Fibroblast of gingiva (primary cell): ENCODE measurements around the gene PTPRG.
A peak's percentile ranks its signal among the peaks of the same experiment; 100 is the strongest.

Experiments
- DNase-seq: peaks from one replicate; pipeline ENCODE4 v3.0.0-alpha.2; 2011; ENCODE audit warnings: low read depth

Gene PTPRG

DNA sequence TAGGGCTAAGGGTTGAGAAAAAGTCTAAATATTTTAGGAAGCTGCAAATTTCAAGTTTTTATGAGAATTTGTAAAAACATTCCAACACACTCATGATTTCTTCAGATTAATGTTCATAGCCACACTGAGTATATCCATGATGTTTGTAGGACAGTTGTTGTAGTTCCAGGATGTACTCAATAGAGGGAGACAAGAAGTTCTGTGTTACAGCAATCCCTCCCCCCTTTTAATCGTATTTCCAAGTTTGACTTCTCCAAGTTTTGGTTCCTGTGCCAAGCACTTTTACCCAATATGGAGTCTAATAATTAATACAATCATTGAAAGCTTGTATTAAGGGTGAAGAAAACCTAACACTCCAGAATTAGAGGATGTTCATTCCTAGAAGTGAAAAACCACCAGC is 668.5 kb downstream of the PTPRG start:
- DNase-seq = no peak

DNA sequence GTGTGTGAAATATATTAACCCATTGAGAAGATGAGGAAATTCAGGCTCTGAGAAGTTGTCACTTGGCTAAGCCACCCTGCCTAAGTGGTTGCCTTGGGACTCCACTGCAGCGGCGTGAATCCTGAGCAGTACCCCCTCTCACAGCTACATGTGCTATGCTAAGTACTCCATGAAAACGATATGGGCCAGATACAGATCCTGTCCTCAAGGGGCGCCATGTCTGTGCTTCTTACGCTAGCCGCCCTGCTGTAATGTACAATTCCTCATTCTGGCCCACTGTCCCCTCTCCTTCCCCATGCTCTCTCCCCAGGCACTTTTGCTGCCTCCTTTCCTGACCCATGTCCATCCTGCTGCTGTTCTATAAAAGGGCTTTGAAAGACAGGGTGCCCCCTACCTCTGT is 671.7 kb downstream of the PTPRG start:
- DNase-seq = no peak

DNA sequence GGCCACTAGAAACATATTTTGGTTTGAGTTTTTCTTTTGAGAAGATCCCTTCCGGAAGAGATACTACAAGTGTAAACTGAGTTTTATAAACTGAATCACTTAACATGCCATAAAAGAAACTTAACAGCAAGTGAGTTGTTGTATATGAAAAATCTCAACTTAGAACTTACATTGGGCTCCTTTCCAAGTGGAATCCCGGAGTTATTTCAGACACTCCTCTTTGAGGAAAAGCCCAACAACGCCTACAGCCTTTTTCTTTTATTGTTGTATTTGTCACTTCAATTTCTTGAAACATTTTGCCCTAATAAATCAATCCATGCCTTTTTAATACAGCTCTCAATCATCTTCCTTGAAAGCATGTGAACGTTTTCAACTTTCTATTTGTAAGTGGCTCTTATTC is 674.6 kb downstream of the PTPRG start:
- no peak for DNase-seq

DNA sequence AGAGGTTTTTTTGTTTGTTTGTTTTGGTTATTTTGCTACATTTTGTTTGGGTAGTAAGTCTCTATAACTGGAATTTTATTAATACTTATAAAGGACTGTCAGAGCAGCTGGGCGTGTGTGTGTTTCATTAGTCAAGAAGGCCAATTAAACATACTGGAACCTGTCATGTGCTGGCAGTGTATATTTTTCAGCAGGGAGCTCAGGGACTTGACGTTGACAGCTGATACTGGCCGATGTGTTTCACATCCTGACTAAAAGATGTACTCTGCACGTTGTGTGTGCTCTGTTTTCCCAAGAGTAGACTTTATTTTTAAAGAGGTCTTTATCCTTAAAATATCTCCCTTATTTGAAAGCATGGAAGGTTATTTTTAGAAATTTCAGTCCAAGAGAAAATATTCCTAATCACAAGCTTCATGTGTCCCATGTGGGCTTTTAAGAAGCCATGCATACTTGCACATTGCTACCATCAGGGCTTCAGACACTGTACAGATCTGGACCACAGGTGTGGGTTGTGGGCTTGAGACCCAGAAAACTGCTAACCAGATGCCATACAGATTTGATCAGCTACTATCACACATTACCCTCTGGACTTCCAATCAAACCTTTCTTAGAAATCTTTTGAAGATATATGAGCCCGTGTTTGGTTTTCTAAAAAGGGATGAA is 676.0 kb downstream of the PTPRG start:
- DNase-seq = no peak

DNA sequence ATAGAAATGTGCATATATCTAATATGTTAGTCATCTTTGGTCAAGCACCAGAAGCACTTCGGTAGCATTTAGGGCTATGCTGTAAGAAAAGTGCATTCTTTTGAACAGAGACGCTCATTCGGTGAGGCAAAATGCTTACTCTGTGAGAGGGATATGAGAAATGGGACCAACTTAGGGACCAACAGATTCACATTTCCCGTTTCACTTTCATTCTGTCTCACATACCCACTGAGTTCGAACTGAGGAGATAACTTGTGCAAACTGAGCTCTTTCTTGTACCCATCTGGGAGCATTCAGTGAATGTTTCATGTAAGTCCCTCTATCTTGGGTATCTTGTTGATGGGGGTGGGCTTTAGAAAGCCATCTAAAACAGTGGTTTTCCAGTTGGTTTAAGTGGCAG is 676.6 kb downstream of the PTPRG start:
- DNase-seq = no peak

DNA sequence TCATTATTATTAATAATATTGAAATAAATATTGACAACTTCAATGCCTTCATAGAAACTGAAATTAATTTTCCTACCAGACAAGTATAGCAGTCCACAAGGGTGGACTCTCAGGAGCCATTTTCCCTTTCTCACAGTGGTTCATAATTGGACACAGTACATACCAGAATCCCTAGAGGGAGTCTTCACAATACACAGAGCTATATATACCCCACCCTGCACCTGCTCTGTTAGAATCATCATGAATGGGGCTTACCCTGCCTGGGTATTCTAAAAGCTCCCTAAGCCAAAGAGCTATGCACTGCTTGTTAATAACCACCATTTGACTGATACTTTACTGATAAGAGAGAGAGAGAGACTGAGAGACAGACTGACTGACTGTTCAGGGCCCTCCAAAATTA is 677.1 kb downstream of the PTPRG start:
- DNase-seq = no peak

DNA sequence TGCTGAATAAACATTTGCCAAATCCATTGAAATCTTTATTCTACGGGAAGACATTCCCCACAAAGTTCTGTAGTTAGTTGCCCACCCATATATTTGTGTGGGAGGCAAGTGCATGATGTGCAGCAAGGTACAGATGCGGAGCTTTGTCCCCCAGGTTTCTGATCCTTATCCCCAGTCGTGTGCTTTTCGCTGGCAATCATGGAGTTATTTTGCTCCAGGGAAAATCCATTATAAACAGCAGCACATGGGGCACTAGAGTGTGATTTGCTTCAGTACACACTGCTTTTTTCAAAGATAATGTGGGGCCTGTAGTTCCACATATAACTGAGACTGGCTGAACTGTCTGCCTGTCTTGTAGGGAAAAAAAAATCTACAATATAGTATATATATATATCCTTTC is 679.9 kb downstream of the PTPRG start:
- no peak for DNase-seq

DNA sequence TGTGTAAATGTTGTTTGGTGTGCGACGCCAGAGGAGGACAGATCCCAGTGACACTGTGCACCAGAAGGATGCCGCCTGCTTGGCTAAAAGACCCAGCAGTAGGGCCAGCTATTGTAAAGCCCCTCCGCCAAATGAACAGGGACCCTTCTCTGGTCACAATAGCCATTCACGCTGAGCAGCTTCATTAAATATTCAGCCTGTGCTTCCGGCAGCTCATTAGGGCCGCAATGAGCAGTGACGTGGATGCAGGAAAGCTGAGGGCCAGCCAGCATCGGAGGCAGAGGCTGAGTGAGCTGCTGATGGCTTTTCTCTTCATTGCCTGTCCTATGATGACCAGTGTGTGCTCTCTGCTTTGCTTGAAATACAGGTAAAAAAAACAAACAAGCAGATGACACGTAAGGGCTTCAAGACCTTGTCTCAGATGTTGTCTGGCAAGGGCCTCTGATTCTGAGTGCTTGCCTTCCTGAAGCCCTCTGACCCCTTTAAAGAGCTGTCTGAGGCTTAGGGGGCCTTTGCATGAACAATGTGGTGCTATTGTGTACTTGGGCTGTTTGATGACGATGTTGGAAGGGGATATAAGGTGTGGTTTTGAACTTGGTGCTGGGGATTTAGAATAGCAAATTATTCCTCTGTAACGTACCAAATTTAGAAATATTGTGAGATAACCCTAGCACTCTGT is 681.6 kb downstream of the PTPRG start:
- DNase-seq = no peak

DNA sequence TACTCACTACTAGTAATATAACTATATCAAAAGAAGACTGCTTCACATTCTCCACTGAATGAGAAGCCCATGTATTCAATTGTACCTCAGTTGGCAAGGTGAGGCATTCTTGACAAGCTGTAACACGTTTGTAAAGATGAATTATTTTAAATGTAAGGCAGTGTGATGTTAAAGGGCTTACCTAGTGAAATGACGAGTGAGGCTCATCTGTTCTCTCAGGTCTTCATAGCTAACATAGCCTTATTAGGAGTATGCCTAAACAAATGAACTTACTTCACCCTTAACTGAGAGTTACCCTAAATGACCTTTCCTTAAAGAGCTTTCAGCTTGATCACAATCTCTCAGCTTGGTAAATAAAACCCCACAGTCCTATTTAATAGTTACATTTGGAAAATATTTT is 684.7 kb downstream of the PTPRG start:
- no peak for DNase-seq

DNA sequence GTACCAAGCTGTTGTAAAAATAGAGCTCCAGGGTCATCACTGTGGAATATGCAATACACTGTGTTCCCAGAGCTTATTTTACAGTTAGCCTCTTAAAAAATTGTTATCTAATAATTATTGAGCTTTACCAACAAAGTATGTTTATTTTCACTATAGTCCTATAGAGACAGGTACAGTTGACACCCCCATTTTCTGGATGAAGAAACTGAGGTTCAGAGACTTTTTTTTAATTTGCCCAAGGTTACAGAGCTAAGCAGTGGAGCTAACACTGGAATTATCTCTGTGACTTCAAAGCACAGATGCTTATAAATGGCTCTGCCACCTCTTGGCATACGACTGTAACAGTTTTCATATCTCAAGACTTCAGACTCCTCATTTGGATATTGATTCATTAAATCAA is 685.6 kb downstream of the PTPRG start:
- no peak for DNase-seq

DNA sequence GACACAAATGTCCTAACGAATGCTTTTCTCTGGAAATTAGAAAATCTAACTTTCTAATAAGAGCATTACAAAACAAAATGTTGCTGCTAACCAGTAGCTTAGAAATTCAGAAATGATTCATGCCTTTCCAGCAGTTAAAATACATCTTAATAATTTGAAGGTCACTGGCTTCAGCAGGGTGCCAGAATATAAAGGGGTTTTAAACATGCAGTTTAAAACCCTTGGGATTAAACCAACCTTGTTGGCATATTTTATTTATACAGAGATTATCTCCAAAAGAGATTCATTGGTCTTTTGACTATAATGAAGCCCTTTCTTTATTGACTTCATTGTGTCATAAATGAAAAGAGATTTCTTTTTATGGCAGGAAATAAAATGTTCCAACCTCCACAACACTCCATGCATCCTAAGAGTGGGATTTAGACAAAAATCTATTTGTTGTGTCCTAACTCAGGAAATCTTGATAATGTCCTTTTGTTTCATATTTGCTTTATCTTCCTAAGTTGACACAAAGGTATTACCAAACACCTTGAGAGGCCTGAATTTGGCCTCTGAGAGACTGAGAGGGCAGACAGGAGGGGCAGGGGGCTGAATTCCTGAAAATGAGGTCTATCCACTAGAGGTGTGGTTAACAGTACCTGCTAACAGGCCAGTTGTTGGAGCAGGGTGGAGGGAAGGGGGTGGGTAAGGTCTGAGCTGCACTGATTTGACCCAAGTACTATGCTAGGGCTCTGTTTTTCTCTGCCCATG is 687.5 kb downstream of the PTPRG start:
- no peak for DNase-seq

DNA sequence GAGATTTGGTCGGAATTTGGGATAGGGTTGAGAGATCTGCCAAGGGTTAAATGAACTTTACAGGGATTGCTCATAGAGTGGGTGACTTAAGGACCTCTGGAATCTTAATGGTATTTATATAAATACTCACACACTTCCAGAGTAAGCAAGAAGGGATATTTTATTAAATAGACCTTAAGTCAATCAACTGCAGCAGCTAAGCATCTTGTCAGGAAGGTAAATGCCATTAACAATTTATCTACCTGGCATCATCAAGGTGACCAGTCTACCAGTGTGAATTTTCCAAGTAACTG is 688.1 kb downstream of the PTPRG start:
- no peak for DNase-seq

DNA sequence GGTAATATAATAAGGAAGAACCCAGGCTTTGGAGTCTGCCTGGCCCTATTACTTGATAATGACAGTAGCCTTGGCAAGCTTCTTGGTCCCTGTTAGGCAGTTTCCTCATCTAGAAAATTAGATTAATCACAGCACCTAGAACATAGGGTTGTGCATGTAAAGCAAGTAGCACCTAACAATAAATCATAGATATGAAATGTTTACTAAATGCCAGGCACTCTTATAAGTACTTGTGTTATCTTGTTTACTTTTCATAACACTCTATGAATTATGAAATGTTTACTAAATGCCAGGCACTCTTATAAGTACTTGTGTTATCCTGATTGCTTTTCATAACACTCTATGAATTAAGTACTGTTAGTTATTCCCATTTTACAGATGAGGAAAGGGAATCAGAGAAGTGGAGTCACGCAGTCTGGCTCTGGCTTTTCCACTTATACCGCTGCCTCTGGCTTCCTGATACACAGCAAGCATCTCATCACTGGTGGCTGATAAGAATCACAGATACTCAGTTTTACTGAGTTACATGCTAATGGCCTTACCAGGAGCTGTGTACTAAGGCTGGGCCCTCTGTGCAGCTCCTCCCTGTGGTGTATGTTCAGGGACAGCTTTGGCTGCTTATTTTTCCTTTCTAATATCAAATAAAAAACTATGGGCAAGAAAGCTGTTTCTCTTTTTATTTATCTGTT is 688.6 kb downstream of the PTPRG start:
- no peak for DNase-seq

DNA sequence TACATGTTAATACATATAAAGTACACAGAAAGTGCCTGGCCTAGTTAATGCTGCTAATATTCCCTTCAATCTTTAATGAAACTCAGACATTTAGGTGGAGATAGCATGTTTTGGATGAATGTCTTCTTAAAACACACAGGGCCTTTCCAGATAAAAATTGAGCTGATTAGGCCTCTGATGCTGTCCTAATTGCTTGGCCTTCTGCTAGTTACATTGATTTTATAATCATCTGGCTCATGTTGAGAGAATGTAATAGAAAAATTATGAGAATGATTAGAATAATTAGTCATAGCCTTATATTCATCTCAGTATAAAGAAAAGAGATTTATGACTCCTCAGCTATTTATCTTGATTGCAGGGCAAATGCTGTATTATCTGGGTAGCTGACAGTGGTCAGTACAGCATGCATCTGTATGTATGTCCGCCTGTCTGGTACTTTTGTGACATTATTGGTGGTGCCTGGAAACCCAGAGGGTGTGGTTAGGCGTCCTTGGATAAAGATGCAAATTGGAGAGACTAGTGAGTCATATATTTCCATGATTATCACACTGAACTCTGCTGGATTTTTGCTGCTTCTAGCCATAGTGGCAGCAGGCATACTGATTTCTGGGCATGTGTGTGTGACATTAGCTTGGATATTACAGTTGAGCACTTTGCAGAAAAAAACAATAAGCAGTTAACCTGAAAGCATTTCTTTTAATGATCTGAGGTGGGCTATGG is 691.2 kb downstream of the PTPRG start:
- peak; percentile 2 for DNase-seq

DNA sequence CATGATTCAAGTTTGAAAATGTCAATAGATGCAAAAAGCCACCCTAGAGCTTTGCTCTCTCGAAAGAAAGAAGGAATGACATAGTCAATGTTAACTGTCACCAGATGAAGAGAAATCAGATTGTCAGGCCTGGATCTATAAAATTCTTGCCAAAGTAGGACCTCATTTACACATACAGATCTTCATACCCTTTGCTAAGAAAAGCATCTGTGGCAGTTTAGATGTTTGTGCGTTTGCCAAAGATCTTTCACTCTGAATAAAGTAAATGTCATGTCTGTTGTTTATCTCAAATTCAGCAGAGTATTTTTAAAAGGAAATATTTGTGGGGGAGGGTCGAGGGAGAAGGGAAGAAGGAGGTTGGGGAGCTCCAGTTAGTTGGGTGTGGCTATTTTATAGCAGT is 692.6 kb downstream of the PTPRG start:
- DNase-seq = no peak

DNA sequence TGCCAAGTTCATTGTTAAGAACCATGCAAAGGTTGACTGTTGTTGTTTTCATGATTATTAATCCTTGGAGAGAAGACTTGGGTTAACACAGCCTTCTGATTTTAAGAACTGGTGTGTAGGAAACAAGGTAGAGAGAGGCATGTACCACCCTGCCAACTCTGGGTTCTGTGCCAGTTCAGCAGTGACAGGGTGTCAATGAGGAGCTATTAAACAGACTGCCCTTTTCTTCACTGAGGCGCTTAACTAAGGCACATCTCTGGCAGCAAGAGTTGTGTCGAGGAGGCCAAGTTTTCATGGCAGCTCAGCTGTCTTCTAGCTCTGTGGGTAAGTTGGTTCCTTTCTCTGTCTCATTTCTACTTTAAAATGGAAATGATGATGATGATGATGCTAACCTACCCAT is 694.4 kb downstream of the PTPRG start:
- DNase-seq = no peak

DNA sequence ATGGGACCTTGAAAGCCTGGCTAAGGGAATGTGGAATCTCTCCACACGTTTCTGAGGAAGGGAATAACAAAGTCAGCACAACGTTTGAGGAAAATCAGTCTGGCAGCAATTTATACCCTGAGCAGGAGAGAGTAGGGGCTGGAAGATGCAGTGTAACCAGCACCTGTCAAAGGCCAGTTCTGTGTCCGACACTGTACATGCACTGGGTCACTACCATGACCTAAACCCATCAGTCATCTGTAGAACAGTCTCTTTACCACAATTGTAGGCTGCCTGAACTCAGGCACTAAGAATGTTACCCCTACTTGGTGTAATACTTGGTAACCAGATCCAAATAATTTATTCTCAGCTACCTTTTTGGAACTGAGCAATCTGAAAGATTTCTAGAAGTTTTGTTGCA is 698.6 kb downstream of the PTPRG start:
- DNase-seq = no peak

DNA sequence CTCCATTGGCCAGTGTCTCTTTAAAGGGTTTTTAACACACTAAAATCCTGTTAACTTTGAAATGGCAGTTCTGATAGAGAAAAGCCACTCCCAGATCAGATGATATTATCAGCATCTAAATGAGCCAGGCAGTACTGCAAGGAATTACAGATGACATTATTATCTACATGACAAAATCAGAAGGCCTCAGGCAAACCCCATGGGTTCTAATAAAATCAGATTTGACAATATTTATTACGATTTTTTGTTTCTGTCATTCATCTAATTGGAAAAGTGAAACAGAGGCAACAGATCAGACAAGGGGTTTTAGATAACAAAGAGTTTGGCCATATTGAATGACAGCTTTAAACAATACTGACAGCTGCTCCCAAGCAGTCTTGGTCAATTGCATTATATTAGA is 699.3 kb downstream of the PTPRG start:
- no peak for DNase-seq

DNA sequence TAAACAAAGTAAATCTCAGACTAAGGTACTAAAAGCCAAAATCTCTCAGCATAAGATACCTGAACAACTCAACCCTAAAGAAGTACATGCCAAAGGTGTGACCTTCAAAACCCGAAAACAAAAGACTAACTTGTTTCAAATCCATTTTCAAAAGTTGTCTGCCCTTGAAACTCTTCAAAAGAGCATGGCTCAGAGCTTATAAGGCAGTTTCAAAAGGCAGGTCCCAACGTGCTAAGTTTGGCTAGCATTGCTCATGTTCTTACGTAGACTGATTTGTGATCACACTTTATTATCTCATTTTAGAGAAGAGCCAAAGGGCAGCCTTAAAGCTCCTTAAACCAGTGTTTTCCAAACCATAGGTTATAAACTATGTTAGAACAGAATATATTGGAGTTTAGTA is 699.8 kb downstream of the PTPRG start:
- no peak for DNase-seq

DNA sequence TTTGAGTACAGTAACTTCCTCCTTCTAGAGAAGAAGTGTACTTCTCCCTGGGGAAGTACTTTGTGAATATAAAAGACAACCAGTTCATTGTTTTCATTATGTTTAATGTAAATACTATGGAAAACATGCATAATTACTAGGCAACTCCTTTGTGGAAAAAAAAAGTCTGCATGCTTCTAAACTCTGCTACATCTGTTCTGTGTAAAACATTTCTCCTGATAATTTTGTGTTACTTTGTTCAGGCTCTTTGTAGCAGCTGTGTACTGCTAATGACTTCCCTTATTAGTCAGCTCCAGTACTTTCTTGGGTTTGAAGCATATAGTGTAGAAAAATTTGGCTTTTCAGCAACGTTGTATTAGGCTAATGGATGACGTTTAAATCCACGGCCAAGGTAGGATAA is 700.4 kb downstream of the PTPRG start:
- DNase-seq = no peak

DNA sequence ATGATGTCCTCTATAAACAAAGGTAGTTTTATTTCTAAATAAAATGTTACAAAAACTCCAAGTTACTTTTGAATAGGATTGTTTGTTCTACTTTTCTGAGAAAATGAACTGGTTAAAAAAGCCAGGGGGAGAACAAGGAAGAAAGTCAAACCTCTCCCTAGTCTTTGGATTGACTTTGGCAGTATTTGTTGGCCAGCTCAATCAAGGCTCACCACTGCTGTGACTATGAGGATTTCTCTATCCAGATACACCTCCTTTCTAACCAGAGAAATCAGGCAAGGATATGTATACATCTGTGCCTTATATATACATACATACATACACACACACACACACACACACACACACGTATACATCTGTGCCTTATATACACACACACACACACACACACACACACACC is 704.2 kb downstream of the PTPRG start:
- no peak for DNase-seq

DNA sequence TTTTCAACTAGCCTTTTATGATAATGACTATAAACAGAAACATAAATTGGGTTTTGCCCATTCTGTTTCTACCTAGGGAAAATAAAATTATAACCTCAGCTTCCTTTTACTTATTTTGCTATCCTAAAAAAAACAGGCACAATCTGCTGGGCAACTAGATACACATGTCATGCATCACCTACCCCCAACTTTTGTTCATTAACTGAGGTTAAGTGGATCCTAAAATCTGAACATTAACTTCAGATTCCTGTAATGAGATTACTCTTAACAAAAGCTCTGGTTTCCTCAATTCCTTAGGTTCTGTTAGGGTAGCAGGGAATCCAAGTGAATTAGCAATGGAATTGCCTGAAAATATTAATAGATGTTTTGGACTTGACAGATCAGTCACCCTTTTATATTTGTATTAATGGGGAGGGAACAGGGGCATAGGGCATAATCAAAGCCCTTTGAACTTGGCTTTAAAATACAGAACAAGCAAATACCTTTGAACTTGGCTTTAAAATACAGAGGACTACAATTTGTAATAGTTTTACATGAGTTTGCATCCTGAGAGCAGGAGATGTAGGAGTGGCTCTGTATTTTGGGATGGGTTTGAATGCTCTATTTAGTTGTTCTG is 705.4 kb downstream of the PTPRG start:
- no peak for DNase-seq
